Mononuclear cell (primary cell): ENCODE measurements around the gene ZFYVE1. TPM values are rescaled to one million over a fixed set of nuclear protein-coding genes. Genes with fewer than 3 reads are reported as not detected.
"Not testable (repeated sequence)": the region's sequence is repeated elsewhere in the genome, so short reads cannot be mapped to it uniquely, and the experiment has no call there.

Experiments
- H3K27me3 ChIP-seq: 2 replicates; pipeline ENCODE4 v1.6.0; 2011; ENCODE audit warnings: low read length, control low read depth; ENCODE audit not compliant: insufficient read depth
- H3K4me1 ChIP-seq: 2 replicates; pipeline ENCODE4 v1.5.1; 2011; ENCODE audit warnings: mild to moderate bottlenecking, low read length, control low read depth; ENCODE audit not compliant: insufficient read depth
- H3K4me3 ChIP-seq: 2 replicates; pipeline ENCODE4 v1.5.1; 2011; ENCODE audit warnings: mild to moderate bottlenecking, low read length, moderate library complexity
- H3K9me3 ChIP-seq: 2 replicates; pipeline ENCODE4 v1.5.1; 2011; ENCODE audit warnings: low read depth, mild to moderate bottlenecking, control low read depth, low read length
- total RNA-seq: library from RNA; depleted of rRNA; stranded (reverse); fragments of >200 nt; gene quantifications from one replicate; pipeline ENCODE4 v1.2.3, GENCODE V29; 2012

The ZFYVE1 gene
- total RNA-seq, 1 donor: 10.8 TPM

DNA sequence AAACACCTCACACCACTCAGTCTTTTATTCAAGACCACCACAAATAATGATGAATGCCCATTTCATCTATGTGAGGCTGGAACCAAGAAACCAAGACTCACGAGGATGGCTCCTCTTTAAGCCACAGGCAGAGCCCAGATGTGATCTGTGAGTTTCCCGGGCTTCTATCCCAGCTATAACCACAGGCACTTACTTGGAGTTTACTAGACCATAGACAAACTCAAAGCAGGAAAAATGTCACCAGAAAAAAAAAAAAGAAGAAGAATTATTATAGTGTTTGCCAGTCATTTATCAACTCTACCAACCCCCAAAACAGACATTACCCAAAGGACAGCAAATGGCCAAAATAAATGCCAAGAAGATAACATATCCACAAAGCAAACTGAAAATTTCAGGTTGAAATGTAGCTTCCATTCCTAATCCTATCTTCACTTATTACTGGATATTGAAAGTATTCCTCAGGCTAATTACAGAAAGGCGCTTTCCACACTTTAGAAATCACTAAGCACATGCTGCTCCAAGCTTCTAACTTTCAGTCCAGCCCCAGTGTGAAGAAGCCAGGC lies 44.7 kb downstream of the ZFYVE1 start:
- no peaks in the 10 kb centered on the region for H3K9me3 ChIP-seq
- no peaks in the 10 kb centered on the region for H3K27me3 ChIP-seq
- H3K4me1 ChIP-seq: no peaks in the 10 kb centered on the region
- H3K4me3 ChIP-seq: no peak overlapping the region

DNA sequence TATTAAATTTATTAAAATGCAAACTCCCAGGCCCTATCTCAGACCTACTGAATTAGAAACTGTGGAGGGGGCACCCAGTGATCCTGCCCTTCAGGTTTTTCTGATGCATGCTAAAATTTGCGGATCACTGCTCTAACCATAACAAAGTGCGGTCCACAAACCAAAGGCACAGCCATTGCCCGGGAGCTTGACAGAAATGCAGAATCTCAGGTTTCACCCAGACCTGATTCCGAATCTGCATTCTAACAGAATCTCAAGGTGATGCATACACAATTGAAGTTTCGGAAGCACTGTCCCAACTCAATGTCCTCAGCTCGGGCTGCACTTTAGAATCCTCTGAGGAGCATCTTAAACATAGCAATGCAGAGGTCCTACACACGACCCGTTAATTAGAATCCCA lies 46.0 kb downstream of the ZFYVE1 start:
- Histone ChIP-seq H3K4me1 (no peaks in the 10 kb centered on the region), H3K27me3 (no peaks in the 10 kb centered on the region), H3K4me3 (no peak overlapping the region), H3K9me3 (no peaks in the 10 kb centered on the region)

DNA sequence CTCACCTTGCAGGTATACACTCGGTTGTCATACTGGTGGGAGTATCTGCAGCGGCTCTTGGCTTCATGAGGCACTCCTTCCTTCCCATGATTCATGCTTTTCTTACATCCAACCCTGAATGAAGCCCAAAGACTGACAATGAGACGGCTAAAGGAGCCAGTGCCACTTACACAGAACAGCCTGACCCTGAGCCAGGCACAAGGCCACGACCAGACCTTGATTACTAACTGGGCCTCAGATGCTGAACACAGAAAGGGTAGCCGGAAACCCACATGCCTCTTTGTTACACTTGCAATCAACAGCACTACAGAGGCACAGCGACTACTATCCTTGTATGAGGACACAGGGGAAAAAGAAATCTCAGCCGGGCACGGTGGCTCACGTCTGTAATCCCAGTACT lies 48.0 kb downstream of the ZFYVE1 start:
- Histone ChIP-seq H3K9me3 (no peaks in the 10 kb centered on the region), H3K4me3 (no peak overlapping the region)

DNA sequence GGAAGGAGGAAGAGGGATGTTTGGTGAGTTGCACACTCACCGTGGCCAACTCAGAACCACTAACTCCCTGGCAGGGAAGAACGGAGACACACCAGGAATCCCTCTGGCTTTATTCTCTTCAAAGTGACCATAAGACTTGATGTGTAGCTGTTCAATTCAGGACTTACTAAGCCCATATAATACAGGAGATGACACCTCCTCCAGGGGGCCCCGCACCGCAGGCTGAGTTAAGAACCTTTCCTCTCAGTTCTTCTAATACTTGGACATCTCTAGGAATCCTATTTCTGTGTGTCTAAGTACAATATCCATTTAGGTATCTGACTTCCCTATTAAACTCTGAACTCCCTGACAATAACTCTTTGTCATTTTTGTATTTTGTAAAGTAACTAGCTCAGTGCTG lies 51.1 kb downstream of the ZFYVE1 start:
- no peak overlapping the region for H3K4me3 ChIP-seq
- H3K4me1 ChIP-seq: no peaks in the 10 kb centered on the region
- H3K27me3 ChIP-seq: no peaks in the 10 kb centered on the region
- H3K9me3 ChIP-seq: no peaks in the 10 kb centered on the region

More for the DNA sequence above, 48.0 kb downstream of the ZFYVE1 start:
- Histone ChIP-seq H3K27me3 (no peaks in the 10 kb centered on the region), H3K4me1 (no peaks in the 10 kb centered on the region)

DNA sequence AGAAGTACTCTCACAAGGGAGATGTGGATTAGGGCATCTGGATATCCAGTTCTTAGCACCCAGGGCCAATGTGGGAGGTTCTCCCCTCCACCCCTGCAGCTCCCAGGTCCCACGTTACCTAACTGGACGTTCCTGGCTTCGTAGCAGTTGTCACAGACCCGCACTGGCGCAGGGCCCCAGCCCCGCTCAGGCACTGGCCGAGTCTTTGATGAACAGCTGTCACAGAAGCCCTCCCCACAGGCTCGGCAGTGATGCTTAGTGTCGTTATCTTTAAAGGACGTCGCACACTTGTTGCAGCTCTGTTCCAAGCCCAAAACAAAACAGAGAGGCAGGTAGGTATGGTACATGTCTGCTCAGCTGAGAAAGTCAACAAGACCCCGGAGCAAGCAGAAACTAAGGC lies 52.2 kb downstream of the ZFYVE1 start:
- Histone ChIP-seq H3K9me3 (no peaks in the 10 kb centered on the region), H3K4me1 (no peaks in the 10 kb centered on the region), H3K27me3 (no peaks in the 10 kb centered on the region), H3K4me3 (no peak overlapping the region)

GRCh38 chr14:72970824-72971434 lies 56.0 kb downstream of the ZFYVE1 start:
- no peaks in the 10 kb centered on the region for H3K9me3 ChIP-seq
- no peak overlapping the region for H3K4me3 ChIP-seq
- no peaks in the 10 kb centered on the region for H3K27me3 ChIP-seq
- H3K4me1 ChIP-seq: no peaks in the 10 kb centered on the region

DNA sequence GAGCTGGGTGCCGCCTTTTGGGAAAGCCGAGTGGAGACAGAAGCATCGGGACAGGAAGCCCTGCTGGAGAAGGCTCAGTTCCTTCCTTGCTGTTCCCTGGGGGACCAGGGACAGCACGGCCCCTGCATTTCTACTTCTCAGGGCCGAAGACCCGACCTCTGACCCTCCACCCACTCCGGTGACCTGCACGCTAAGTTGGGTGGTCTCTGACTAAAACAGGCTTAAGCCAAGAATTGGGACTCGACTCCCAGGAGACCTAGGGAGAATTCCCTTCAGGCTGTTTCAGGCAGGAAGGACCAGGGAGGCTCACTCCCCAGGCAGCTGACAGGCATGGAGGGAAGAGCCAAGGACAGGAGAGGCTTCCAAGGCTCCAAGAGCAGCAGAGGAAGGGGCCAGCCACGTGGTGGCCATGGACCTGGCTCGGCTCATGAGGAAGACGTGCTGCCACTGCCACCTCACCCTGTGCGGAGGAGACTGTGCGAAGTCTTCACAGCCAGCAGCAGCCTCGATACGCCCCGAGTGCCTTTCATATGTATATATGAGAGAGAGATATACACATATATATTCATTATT lies 56.8 kb downstream of the ZFYVE1 start:
- no peaks in the 10 kb centered on the region for H3K4me1 ChIP-seq
- no peaks in the 10 kb centered on the region for H3K9me3 ChIP-seq
- H3K4me3 ChIP-seq: no peak overlapping the region
- no peaks in the 10 kb centered on the region for H3K27me3 ChIP-seq

- H3K4me3 ChIP-seq: no peak overlapping the region
- no peaks in the 10 kb centered on the region for H3K27me3 ChIP-seq
- H3K9me3 ChIP-seq: no peaks in the 10 kb centered on the region
- no peaks in the 10 kb centered on the region for H3K4me1 ChIP-seq
These were observed 58.6 kb downstream of the ZFYVE1 start for GRCh38 chr14:72968316-72968715.

DNA sequence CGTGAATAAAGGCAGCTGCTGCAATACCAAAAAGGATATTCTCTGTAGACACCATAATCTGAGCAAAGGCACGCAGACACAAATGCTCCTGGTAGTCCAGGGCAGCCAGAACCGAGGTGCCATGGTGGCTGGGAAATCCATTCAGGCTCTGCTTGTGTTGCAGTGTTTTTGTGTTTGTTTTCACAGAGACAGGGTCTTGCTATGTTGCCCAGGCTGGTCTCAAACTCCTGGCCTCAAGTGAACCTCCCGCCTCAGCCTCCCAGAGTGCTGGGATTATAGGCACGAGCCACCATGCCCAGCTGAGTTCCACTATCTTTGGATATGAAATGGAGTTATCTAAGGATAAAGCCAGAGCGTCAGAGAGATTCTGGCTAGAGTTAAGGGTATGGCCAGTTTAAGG lies 60.9 kb downstream of the ZFYVE1 start:
- no peaks in the 10 kb centered on the region for H3K4me1 ChIP-seq
- no peak overlapping the region for H3K4me3 ChIP-seq
- no peaks in the 10 kb centered on the region for H3K9me3 ChIP-seq
- no peaks in the 10 kb centered on the region for H3K27me3 ChIP-seq

- H3K4me1 ChIP-seq: no peaks in the 10 kb centered on the region
- H3K9me3 ChIP-seq: no peaks in the 10 kb centered on the region
- no peaks in the 10 kb centered on the region for H3K27me3 ChIP-seq
- H3K4me3 ChIP-seq: no peak overlapping the region
These were observed 61.7 kb downstream of the ZFYVE1 start for GRCh38 chr14:72965249-72965648.

- H3K9me3 ChIP-seq: no peaks in the 10 kb centered on the region
- H3K27me3 ChIP-seq: no peaks in the 10 kb centered on the region
- H3K4me1 ChIP-seq: no peaks in the 10 kb centered on the region
- no peak overlapping the region for H3K4me3 ChIP-seq
These were observed 64.0 kb downstream of the ZFYVE1 start for GRCh38 chr14:72962829-72963312.

DNA sequence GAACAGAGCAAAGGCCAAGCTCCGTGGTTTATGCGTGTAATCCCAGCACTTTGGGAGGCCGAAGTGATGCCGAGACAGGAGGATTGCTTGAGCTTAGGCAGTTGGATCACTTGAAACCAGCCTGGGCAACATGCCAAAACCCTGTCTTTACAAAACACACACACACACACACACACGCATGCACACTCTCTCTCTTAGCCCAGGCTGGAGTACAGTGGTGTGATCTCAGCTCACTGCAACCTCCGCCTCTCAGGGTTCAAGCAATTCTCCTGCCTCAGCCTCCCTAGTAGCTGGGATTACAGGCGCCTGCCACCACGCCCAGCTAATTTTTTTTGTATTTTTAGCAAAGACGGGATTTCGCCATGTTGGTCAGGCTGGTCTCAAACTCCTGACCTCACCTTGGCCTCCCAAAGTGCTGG lies 64.6 kb downstream of the ZFYVE1 start:
- not testable (repeated sequence) for H3K27me3 ChIP-seq, H3K4me1 ChIP-seq, H3K4me3 ChIP-seq, H3K9me3 ChIP-seq

GRCh38 chr14:72961579-72962335 lies 65.1 kb downstream of the ZFYVE1 start:
- Histone ChIP-seq H3K4me3 (no peak overlapping the region), H3K9me3 (no peaks in the 10 kb centered on the region), H3K4me1 (no peaks in the 10 kb centered on the region), H3K27me3 (no peaks in the 10 kb centered on the region)

DNA sequence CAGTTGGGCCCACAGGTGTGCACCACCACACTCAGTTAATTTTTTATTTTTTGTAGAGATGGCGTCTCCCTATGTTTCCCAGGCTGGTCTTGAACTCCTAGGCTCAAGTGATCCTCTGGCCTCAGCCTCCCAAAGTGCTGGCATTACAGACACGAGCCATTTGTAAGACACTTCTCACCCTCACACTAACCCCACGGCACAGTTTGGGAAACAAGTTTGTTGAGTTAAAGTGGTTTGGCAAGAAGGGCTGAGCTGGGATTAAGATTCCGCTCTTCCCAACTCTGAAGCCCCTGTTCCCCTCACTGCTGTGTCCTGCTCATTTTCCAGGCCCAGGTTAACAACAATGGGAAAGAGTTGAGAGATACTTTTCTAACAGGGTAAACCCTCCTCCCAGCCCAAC lies 65.9 kb downstream of the ZFYVE1 start:
- H3K27me3 ChIP-seq, H3K9me3 ChIP-seq, H3K4me1 ChIP-seq, H3K4me3 ChIP-seq: not testable (repeated sequence)

DNA sequence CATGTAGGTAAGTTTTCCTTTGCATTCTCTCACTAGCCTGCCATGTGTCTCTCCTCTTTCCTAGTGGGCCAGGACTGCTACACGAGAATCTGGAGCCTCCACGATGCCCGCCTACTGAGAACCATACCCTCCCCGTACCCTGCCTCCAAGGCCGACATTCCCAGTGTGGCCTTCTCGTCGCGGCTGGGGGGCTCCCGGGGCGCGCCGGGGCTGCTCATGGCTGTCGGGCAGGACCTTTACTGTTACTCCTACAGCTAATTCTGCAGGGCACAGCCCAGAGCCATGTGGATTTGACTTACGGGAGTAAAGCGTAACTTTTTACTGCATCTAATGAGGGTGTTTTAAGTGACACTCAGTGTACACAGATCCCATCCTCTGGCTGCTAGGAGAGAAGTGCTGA lies 68.4 kb downstream of the ZFYVE1 start:
- H3K4me1 ChIP-seq: no peaks in the 10 kb centered on the region
- no peaks in the 10 kb centered on the region for H3K9me3 ChIP-seq
- no peak overlapping the region for H3K4me3 ChIP-seq
- no peaks in the 10 kb centered on the region for H3K27me3 ChIP-seq
